Measurements from ENCODE around the gene TRAF2.

GRCh38 chr9:136968333-136969127, 82.2 kb downstream of the TRAF2 start:
- TF ChIP-seq CTCF (IDR thresholded peaks at IDR 0.05) (no peak), ZFX (IDR thresholded peaks at IDR 0.05; ENCODE audit: borderline replicate concordance) (no peak)
